Activated CD8-positive, alpha-beta memory T cell treated with anti-CD3 and anti-CD28 coated beads for 24 hours (primary cell): ENCODE data around the gene STIMATE.

ENCODE experiments used
- DNase-seq: peaks from one replicate; pipeline ENCODE4 v3.0.0-alpha.2; 2020

The STIMATE gene

GRCh38 chr3:52892625-52893311, 4.6 kb downstream of the STIMATE start:
- DNase-seq: no peak

DNA sequence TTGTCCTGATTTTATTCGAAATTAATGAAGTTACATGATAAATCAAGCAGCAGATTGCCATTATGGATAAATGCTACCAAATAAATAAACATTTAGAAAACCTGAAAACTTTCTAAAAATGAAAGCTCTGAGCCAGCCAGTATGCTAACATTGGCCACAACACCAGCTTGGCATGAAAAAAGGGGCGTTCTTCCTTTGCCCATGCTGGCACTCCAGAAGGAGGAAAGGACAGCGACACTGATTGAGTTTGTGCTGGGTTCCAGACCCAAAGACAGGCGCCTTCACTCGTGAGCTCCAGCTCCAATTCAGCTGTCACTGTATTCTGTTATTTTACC, 5.1 kb downstream of the STIMATE start:
- DNase-seq: no peak

DNA sequence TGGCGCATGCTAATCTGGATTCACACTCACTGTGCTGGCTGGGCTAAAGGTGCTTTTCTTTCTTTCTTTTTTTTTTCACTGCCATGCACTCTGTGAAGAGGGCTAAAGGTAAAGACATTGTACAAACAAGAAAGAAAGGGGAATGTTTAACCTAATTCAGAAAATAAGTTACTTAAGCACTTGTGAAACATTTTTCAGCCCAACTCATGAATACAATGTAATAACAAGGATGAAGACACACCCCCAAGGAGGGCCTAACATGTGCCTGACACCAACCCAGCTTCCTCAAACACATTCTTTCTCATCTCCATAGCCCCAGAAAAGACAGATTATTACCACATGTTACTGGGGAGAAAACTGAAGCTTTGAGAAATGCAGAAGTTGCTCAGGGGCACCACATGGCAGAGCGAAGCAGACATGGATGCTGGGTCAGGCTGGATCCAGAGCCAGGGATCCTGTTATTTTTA, 5.7 kb downstream of the STIMATE start:
- no peak for DNase-seq

GRCh38 chr3:52891164-52891563, 6.2 kb downstream of the STIMATE start:
- peak; percentile 69 for DNase-seq

- DNase-seq: peak; percentile 71
Observed at GRCh38 chr3:52890735-52891134, 6.6 kb downstream of the STIMATE start.

- no peak for DNase-seq
Observed at GRCh38 chr3:52889901-52890300, 7.4 kb downstream of the STIMATE start.

- no peak for DNase-seq
Observed at GRCh38 chr3:52887166-52887565, 10.2 kb downstream of the STIMATE start.

DNA sequence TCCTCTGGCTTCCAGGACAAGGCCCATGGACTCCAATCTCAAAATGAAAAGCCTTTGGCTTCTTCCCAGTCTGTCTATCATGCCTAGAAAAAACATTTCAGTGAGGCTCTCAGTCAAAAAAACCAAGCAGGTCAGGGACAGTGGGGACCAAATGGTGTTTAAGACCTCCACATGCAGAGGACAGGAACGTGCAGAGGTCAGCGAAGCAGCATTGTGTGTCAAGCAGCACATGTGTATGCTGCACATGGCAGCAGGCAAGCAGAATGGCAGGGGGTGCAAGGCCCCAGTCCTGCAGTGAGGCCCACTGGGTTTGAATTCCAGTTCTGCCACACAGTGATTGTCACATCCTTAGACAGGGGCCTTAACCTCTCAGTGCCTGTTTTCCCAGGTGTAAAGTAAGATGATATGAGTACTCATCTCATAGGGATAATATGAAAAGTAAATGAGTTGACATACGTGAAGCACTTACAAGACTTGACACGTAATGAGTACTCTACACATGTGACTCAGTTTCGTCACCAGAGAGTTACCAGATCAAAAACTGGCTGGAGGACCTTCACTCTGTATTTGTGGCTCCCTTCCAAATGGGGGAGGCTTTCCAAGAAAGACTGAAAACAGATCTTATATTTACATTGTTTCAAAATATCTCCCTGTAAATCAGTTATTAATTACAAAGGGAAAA, 11.2 kb downstream of the STIMATE start:
- DNase-seq: no peak

DNA sequence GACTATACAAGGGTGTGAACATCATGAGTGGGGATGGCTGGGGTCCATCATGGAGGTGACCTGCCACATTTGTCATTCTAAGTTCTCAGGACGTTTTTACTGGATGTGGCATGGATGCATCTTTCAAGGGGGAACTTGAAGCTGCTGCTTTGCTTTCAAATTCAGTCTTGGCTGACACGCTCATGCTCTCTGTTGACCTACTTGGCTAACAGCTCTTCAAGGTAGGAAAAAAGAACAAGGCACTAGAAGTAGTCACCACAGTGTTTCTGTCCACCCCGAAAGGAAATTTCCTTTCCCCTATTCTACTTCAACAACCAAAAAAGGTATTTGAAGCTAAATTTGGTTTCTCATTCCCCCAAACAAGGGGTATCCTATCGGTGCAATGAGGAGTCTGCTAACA, 15.0 kb downstream of the STIMATE start:
- DNase-seq: no peak

GRCh38 chr3:52881871-52882270, 15.5 kb downstream of the STIMATE start:
- peak; percentile 50 for DNase-seq

- DNase-seq: peak; percentile 42
Observed at GRCh38 chr3:52880474-52880873, 16.9 kb downstream of the STIMATE start.

DNA sequence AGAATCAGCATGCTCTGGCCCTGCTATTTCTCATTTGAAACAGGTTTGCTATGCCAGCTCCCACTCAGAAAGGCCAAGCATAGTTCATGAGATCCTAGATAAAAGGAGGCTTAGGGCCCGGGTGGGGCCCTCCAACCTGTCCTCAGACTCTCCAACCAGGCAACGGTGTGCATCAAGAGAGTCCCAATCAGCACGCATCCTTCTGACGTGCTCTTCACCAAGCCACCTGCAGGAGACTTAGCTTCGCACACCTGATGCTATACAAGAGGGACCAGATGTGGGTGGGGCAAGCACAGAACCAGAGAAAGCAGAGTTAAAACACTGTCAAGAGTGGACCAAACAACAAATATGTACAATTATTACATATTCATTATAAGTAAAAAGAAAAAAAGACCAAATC, 17.3 kb downstream of the STIMATE start:
- DNase-seq: peak; percentile 9

- DNase-seq: peak; percentile 11
Observed at GRCh38 chr3:52879581-52879980, 17.8 kb downstream of the STIMATE start.

- DNase-seq: no peak
Observed at GRCh38 chr3:52879090-52879489, 18.3 kb downstream of the STIMATE start.

DNA sequence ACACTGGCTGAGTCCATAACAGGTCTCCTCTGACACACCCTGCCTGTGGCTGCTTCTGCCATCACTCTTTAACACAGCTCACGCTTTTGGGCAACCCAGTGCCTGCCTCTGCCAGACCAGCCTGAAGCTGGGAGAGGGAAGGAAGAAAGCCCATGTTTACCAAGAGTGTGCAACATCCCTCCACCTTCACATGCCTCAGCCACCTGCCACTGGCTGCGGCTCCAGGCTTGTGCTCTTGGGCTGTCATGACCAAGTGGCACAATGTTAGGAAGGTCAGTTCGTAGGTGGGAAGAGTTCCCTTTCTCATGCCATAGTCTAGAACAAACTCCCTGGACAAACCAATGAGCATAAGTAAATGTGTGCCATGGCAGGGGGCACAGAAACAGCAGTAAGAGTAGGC, 20.3 kb downstream of the STIMATE start:
- DNase-seq: no peak

DNA sequence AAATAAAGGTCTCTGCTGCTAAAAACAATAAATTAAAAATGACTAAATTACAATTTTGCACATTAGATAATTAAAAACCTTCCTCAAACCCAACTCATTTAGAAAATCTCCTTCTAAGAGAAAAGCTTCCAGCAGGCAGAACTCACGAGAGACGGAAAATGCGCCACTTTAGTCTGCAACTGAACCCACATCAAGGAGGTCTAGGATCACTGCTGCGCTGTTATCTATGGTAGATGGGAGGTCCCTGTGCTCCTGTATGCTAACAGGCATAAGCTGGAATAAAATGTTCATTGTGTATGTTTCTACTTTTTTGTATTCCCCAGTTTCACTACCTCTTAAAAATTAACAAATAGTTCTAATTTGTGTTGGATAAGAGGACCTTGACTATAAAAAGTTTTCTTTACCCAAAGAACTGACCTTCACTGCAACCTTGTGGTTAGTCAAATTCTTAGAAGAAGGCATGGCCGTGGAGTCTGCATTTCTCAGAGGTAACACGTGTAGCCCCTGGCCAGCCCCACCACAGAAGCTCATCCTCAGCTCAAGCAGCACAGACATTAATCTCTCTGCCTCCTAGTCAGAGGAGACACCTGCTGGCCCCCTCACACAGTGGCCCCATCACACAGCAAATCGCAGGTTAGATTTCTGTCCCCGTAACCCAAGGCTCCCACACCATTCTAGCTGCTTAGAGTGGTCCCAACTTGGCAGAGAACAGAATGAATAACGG, 22.3 kb downstream of the STIMATE start:
- no peak for DNase-seq

DNA sequence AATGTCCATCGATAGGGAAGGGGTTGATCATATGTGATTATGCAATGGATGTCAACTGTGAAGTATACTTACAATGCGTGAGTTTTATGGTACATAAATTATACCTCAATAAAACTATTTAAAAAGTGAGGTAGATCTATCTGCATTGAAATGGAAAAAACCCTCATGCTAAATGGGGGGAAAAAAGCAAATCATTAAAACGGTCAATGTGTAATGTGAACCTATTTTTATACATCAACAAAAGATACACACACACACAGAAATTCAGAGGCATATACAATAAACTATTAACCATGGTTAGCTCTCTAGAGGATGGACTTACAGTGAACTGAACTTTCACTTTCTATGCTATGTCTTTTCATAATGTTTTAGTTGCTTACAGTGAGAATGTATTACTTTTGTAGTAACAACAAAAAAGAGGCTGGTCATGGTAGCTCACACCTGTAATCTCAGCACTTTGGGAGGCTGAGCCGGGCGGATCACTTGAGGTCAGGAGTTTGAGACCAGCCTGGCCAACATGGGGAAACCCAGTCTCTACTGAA, 23.1 kb downstream of the STIMATE start:
- DNase-seq: no peak

- no peak for DNase-seq
Observed at GRCh38 chr3:52873433-52874159, 23.8 kb downstream of the STIMATE start.

- DNase-seq: no peak
Observed at GRCh38 chr3:52872245-52872644, 25.1 kb downstream of the STIMATE start.

GRCh38 chr3:52871761-52872160, 25.6 kb downstream of the STIMATE start:
- DNase-seq: no peak

- no peak for DNase-seq
Observed at GRCh38 chr3:52870471-52870870, 26.9 kb downstream of the STIMATE start.

DNA sequence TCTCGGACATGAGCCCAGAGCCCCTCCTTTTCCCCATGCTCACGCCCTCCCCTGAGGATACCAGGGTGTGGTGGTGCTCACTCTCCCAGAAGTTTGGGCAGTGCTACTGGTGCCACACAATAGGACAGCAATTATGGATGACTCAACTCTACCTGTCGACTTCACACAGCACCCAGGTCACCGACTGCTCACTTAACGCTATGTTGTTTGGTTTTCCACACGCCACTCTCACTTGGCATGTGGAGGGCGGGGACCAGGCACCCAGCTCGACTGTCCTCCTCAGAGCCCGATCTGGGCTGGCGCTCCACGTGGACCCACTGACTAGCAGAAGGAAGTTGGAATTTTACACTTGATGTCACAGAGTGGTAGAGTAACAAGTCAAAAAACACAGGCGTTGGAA, 30.9 kb downstream of the STIMATE start:
- DNase-seq: no peak

GRCh38 chr3:52865994-52866393, 31.4 kb downstream of the STIMATE start:
- no peak for DNase-seq
